HepG2 (cell line): Measurements from ENCODE around the gene FKTN. TPM values are rescaled to one million over a fixed set of nuclear protein-coding genes. Genes with fewer than 3 reads are reported as not detected.
A peak's percentile ranks its signal among the peaks of the same experiment; 100 is the strongest.

Source experiments
- ARID2 ChIP-seq: sonication (generic); formaldehyde crosslinking; IDR thresholded peaks from 2 replicates; pipeline ENCODE4 v1.8.1; 2022; ENCODE audit warnings: mild to moderate bottlenecking, missing genetic modification reagents, borderline replicate concordance
- ATF7-NPFF ChIP-seq: sonication (generic); formaldehyde crosslinking; IDR thresholded peaks from 2 replicates; pipeline ENCODE4 v1.8.1; 2023; ENCODE audit warnings: mild to moderate bottlenecking, low read depth, missing genetic modification reagents, moderate library complexity
- BHLHE40 ChIP-seq: IDR thresholded peaks from 2 replicates; pipeline ENCODE4 v1.6.1; 2011; ENCODE audit warnings: low read length, improper control_type of control experiment
- FOXC1 ChIP-seq: sonication (generic); formaldehyde crosslinking; IDR thresholded peaks from 2 replicates; pipeline ENCODE4 v1.8.0; 2022; ENCODE audit warnings: mild to moderate bottlenecking, missing genetic modification reagents, borderline replicate concordance
- MIER2 ChIP-seq: IDR thresholded peaks from 2 replicates; pipeline ENCODE4 v1.6.1; 2016; ENCODE audit warnings: missing biosample characterization, missing genetic modification reagents
- MTA3 ChIP-seq: sonication (generic); formaldehyde crosslinking; IDR thresholded peaks from 2 replicates; pipeline ENCODE4 v1.4.0; 2020; ENCODE audit warnings: missing genetic modification reagents
- NFKB2 ChIP-seq: sonication (generic); formaldehyde crosslinking; IDR thresholded peaks from 2 replicates; pipeline ENCODE4 v1.4.0; 2020; ENCODE audit warnings: missing genetic modification reagents, borderline replicate concordance
- NFYC ChIP-seq: IDR thresholded peaks from 2 replicates; pipeline ENCODE4 v1.6.1; 2016; ENCODE audit warnings: missing genetic modification reagents, missing compliant biosample characterization
- POLR2AphosphoS2 ChIP-seq: IDR thresholded peaks from 2 replicates; pipeline ENCODE4 v1.6.1; 2011; ENCODE audit warnings: low read depth, low read length, improper control_type of control experiment
- RARG ChIP-seq: sonication (generic); formaldehyde crosslinking; IDR thresholded peaks from 2 replicates; pipeline ENCODE4 v1.4.0; 2020; ENCODE audit warnings: low read depth, mild to moderate bottlenecking, missing genetic modification reagents
- RBM22 ChIP-seq: fragments of 200-400 bp; formaldehyde crosslinking; optimal IDR thresholded peaks from 2 replicates; pipeline ENCODE3; 2017; ENCODE audit warnings: mild to moderate bottlenecking, low read length, moderate library complexity
- SUZ12 ChIP-seq: fragments of 150-350 bp; IDR thresholded peaks from 2 replicates; pipeline ENCODE4 v1.6.1; 2014; ENCODE audit warnings: low read depth, low read length
- XRCC5 ChIP-seq: fragments of 200-400 bp; formaldehyde crosslinking; optimal IDR thresholded peaks from 2 replicates; pipeline ENCODE3; 2017; ENCODE audit warnings: mild to moderate bottlenecking, low read length
- ZNF441 ChIP-seq: sonication (generic); formaldehyde crosslinking; IDR thresholded peaks from 2 replicates; pipeline ENCODE4 v1.7.0; 2021; ENCODE audit warnings: missing genetic modification reagents, borderline replicate concordance
- ZSCAN21 ChIP-seq: sonication (generic); formaldehyde crosslinking; IDR thresholded peaks from 2 replicates; pipeline ENCODE4 v1.8.0; 2022; ENCODE audit warnings: mild to moderate bottlenecking, missing genetic modification reagents, moderate library complexity, borderline replicate concordance
- ZSCAN22 ChIP-seq: sonication (generic); formaldehyde crosslinking; IDR thresholded peaks from 2 replicates; pipeline ENCODE4 v1.4.0; 2020; ENCODE audit warnings: mild to moderate bottlenecking, missing genetic modification reagents
- polyA plus RNA-seq, 8 experiments: library from polyadenylated mRNA; depleted of rRNA in 3 of 8; stranded (reverse) in 7 of 8; unstranded in 1 of 8; fragments of >200 nt; fragmentation: Illumina TruSeq in 4 of 8; extraction: Trizol in 4 of 8; gene quantifications; 2 replicates each; pipeline versions ENCODE4 v1.2.1 to v1.2.3, GENCODE V29; 2011 to 2016; ENCODE audit warnings: low read depth in 4 of 8, missing spikeins in 1 of 8, mixed read lengths in 1 of 8; ENCODE audit not compliant: insufficient read depth in 1 of 8
- total RNA-seq, 5 experiments: library from RNA; depleted of rRNA; stranded (reverse); fragments of >200 nt; fragmentation: Illumina TruSeq; extraction: Trizol; gene quantifications; 2 replicates each; pipeline ENCODE4 v1.2.3, GENCODE V29; 2016; ENCODE audit warnings: low read depth in 1 of 5
- TF ChIP-seq, protein P1 (sequence below): sonication (generic); formaldehyde crosslinking; IDR thresholded peaks from 2 replicates; pipeline ENCODE4 v1.5.1; 2020; ENCODE audit warnings: missing genetic modification reagents, mild to moderate bottlenecking, borderline replicate concordance
- TF ChIP-seq, protein P2 (sequence below): sonication (generic); formaldehyde crosslinking; IDR thresholded peaks from 2 replicates; pipeline ENCODE4 v1.4.0; 2020; ENCODE audit warnings: mild to moderate bottlenecking, missing genetic modification reagents
- TF ChIP-seq, protein P3 (sequence below): sonication (generic); formaldehyde crosslinking; IDR thresholded peaks from 2 replicates; pipeline ENCODE4 v1.8.1; 2023; ENCODE audit warnings: mild to moderate bottlenecking, missing genetic modification reagents
- TF ChIP-seq, protein P4 (sequence below): sonication (generic); formaldehyde crosslinking; IDR thresholded peaks from 2 replicates; pipeline ENCODE4 v1.4.0; 2020; ENCODE audit warnings: missing genetic modification reagents
- TF ChIP-seq, protein P5 (sequence below): sonication (generic); formaldehyde crosslinking; IDR thresholded peaks from 2 replicates; pipeline ENCODE4 v1.9.0; 2022; ENCODE audit warnings: low read depth, missing genetic modification reagents

The FKTN gene
- total and polyA plus RNA-seq, 2 of the 13 experiments (the other 11 are each of a cell fraction or from before 2014, with no cell fraction given), result 7.9 to 13.5 TPM

DNA sequence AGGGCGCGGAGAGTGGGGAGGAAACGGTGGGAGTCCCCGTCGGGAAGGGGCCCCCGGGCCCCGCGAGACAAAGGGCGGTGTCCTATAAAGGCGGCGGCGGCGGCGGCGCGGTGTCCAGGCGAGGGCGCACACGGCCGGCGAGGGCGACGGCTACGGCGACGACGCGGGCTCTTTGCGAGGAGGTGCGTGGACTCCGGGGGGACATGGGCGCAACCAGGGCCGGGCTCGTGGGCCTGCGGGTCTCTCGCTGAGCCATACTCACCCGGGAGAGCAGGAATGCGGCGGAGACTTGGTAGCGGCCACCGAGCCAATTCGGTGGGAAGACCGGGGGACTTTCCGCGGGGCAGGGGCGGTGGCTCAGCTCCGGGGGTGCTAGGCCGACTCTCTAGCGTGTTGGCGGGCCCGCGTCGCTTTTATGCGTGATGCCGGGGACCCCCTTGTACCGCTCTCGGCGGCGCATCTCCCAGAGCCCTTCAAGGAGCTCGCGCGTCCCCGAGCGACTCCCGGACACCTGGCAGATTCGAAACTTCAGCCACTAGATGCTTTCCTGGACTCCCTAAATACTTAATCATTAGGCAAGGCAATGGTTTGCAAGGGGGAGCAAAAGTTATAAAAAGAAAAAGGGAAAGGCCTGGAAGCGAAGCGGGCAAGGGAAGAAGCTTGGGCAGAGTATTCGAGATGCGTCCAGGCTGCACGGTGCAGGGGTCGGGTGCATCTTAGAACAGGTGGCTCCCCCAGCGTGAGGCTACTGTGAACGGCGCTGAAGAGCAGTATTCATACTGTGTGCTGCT, 98.4 kb downstream of the FKTN start (continued):
- TF ChIP-seq ARID2 (CRISPR knock-in tag) (0 out of 2 replicates have a peak, but pooled peaks have one; percentile 58), MTA3 (CRISPR knock-in tag) (no peak), MIER2 (CRISPR knock-in tag) (no peak), ZSCAN21 (CRISPR knock-in tag) (peak; percentile 32; the same call in 1 of the 2 replicates), SUZ12 (no peak), RARG (no peak), NFKB2 (CRISPR knock-in tag) (peak; percentile 22; the same call in 1 of the 2 replicates), FOXC1 (CRISPR knock-in tag) (peak; percentile 83; the same call in 1 of the 2 replicates), ZSCAN22 (CRISPR knock-in tag) (no peak), XRCC5 (peak; percentile 41), RBM22 (no peak), ATF7-NPFF (CRISPR knock-in tag) (0 out of 2 replicates have a peak, but pooled peaks have one; percentile 59), NFYC (no peak), ZNF441 (0 out of 2 replicates have a peak, but pooled peaks have one; percentile 39), POLR2AphosphoS2 (no peak), BHLHE40 (no peak)
- TF ChIP-seq, protein P1, sequence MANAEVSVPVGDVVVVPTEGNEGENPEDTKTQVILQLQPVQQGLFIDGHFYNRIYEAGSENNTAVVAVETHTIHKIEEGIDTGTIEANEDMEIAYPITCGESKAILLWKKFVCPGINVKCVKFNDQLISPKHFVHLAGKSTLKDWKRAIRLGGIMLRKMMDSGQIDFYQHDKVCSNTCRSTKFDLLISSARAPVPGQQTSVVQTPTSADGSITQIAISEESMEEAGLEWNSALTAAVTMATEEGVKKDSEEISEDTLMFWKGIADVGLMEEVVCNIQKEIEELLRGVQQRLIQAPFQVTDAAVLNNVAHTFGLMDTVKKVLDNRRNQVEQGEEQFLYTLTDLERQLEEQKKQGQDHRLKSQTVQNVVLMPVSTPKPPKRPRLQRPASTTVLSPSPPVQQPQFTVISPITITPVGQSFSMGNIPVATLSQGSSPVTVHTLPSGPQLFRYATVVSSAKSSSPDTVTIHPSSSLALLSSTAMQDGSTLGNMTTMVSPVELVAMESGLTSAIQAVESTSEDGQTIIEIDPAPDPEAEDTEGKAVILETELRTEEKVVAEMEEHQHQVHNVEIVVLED (CRISPR knock-in tag), result peak; percentile 37
- TF ChIP-seq, protein P2, sequence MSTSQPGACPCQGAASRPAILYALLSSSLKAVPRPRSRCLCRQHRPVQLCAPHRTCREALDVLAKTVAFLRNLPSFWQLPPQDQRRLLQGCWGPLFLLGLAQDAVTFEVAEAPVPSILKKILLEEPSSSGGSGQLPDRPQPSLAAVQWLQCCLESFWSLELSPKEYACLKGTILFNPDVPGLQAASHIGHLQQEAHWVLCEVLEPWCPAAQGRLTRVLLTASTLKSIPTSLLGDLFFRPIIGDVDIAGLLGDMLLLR (CRISPR knock-in tag), result 0 out of 2 replicates have a peak, but pooled peaks have one; percentile 39
- TF ChIP-seq, protein P3, sequence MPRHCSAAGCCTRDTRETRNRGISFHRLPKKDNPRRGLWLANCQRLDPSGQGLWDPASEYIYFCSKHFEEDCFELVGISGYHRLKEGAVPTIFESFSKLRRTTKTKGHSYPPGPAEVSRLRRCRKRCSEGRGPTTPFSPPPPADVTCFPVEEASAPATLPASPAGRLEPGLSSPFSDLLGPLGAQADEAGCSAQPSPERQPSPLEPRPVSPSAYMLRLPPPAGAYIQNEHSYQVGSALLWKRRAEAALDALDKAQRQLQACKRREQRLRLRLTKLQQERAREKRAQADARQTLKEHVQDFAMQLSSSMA (CRISPR knock-in tag), result peak; percentile 54; the same call in 1 of the 2 replicates
- TF ChIP-seq, protein P4, sequence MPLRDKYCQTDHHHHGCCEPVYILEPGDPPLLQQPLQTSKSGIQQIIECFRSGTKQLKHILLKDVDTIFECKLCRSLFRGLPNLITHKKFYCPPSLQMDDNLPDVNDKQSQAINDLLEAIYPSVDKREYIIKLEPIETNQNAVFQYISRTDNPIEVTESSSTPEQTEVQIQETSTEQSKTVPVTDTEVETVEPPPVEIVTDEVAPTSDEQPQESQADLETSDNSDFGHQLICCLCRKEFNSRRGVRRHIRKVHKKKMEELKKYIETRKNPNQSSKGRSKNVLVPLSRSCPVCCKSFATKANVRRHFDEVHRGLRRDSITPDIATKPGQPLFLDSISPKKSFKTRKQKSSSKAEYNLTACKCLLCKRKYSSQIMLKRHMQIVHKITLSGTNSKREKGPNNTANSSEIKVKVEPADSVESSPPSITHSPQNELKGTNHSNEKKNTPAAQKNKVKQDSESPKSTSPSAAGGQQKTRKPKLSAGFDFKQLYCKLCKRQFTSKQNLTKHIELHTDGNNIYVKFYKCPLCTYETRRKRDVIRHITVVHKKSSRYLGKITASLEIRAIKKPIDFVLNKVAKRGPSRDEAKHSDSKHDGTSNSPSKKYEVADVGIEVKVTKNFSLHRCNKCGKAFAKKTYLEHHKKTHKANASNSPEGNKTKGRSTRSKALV (CRISPR knock-in tag), result no peak; the same call in 1 of the 2 replicates
- TF ChIP-seq, protein P5, sequence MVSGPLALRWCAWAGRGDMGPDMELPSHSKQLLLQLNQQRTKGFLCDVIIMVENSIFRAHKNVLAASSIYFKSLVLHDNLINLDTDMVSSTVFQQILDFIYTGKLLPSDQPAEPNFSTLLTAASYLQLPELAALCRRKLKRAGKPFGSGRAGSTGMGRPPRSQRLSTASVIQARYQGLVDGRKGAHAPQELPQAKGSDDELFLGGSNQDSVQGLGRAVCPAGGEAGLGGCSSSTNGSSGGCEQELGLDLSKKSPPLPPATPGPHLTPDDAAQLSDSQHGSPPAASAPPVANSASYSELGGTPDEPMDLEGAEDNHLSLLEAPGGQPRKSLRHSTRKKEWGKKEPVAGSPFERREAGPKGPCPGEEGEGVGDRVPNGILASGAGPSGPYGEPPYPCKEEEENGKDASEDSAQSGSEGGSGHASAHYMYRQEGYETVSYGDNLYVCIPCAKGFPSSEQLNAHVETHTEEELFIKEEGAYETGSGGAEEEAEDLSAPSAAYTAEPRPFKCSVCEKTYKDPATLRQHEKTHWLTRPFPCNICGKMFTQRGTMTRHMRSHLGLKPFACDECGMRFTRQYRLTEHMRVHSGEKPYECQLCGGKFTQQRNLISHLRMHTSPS (CRISPR knock-in tag), result no peak
